ENCODE data around the gene BRD1.
"Not testable (repeated sequence)": the region's sequence is repeated elsewhere in the genome, so short reads cannot be mapped to it uniquely, and the experiment has no call there.

BRD1 gene

GRCh38 chr22:49767355-49768062 lies 60.2 kb downstream of the BRD1 start:
- no peak for DNase-seq

- no peak for DNase-seq
Observed at GRCh38 chr22:49765951-49766350, 61.7 kb downstream of the BRD1 start.

GRCh38 chr22:49765091-49765771 lies 62.4 kb downstream of the BRD1 start:
- no peak for DNase-seq

- no peak for DNase-seq
Observed at GRCh38 chr22:49764127-49764581, 63.5 kb downstream of the BRD1 start.

GRCh38 chr22:49763696-49764095 lies 64.0 kb downstream of the BRD1 start:
- DNase-seq, result no peak

GRCh38 chr22:49763138-49763537 lies 64.5 kb downstream of the BRD1 start:
- no peak for DNase-seq

GRCh38 chr22:49762571-49762970 lies 65.1 kb downstream of the BRD1 start:
- not testable (repeated sequence) for DNase-seq

- no peak for DNase-seq
Observed at GRCh38 chr22:49761836-49762235, 65.8 kb downstream of the BRD1 start.

- DNase-seq, result no peak
Observed at GRCh38 chr22:49760630-49761571, 66.8 kb downstream of the BRD1 start.

GRCh38 chr22:49760280-49760629 lies 67.4 kb downstream of the BRD1 start:
- no peak for DNase-seq

GRCh38 chr22:49756676-49757075 lies 71.0 kb downstream of the BRD1 start:
- no peak for DNase-seq

- no peak for DNase-seq
Observed at GRCh38 chr22:49756201-49756600, 71.5 kb downstream of the BRD1 start.

- DNase-seq, result no peak
Observed at GRCh38 chr22:49755631-49756001, 72.1 kb downstream of the BRD1 start.

- no peak for DNase-seq
Observed at GRCh38 chr22:49754696-49755630, 72.7 kb downstream of the BRD1 start.

- no peak for DNase-seq
Observed at GRCh38 chr22:49753961-49754695, 73.5 kb downstream of the BRD1 start.

- no peak for DNase-seq
Observed at GRCh38 chr22:49753276-49753890, 74.3 kb downstream of the BRD1 start.

- DNase-seq, result no peak
Observed at GRCh38 chr22:49752598-49753091, 75.0 kb downstream of the BRD1 start.

GRCh38 chr22:49751966-49752597 lies 75.6 kb downstream of the BRD1 start:
- no peak for DNase-seq

GRCh38 chr22:49751318-49751965 lies 76.2 kb downstream of the BRD1 start:
- DNase-seq, result no peak

Measured in NCI-H446 treated with DMSO at 0.1 percent for 48 hours (cell line).